Glutamatergic neuron (in vitro differentiated cells): ENCODE results near the gene SCGB1A1. TPM values are rescaled to one million over a fixed set of nuclear protein-coding genes. Genes with fewer than 3 reads are reported as not detected.

ENCODE experiments used
- DNase-seq: peaks from one replicate; pipeline ENCODE4 v3.0.0; 2022
- H3K27ac Mint-ChIP-seq: one replicate; pipeline ENCODE4 v1.8.0; 2020; ENCODE audit warnings: mild to moderate bottlenecking, mixed read lengths, inconsistent platforms; ENCODE audit not compliant: unreplicated experiment
- H3K27me3 Mint-ChIP-seq: one replicate; pipeline ENCODE4 v1.8.0; 2020; ENCODE audit warnings: mild to moderate bottlenecking, moderate library complexity, mixed read lengths, inconsistent platforms; ENCODE audit not compliant: unreplicated experiment
- H3K36me3 Mint-ChIP-seq: one replicate; pipeline ENCODE4 v1.8.0; 2020; ENCODE audit warnings: mild to moderate bottlenecking, mixed read lengths, inconsistent platforms; ENCODE audit not compliant: unreplicated experiment
- H3K4me1 Mint-ChIP-seq: one replicate; pipeline ENCODE4 v1.8.0; 2020; ENCODE audit warnings: mild to moderate bottlenecking, low read depth, mixed read lengths, inconsistent platforms; ENCODE audit not compliant: unreplicated experiment
- H3K4me3 Mint-ChIP-seq: one replicate; pipeline ENCODE4 v1.8.0; 2020; ENCODE audit warnings: mild to moderate bottlenecking, mixed read lengths, inconsistent platforms; ENCODE audit not compliant: unreplicated experiment
- H3K9me3 Mint-ChIP-seq: one replicate; pipeline ENCODE4 v1.8.0; 2020; ENCODE audit warnings: mild to moderate bottlenecking, moderate library complexity, mixed read lengths, inconsistent platforms; ENCODE audit not compliant: unreplicated experiment
- total RNA-seq: library from RNA; stranded (reverse); fragmentation: NEBNext Ultra II Directional; extraction: Animal tissue kit (Norgen Biotek cat#: 25700); gene quantifications from one replicate; pipeline ENCODE4 v1.2.1, GENCODE V29; 2021; ENCODE audit not compliant: unreplicated experiment
- TF ChIP-seq, protein P1 (sequence below): fragments of 200-600 bp; sonication (generic); IDR thresholded peaks from one replicate; pipeline ENCODE4 v1.5.0; 2021; ENCODE audit not compliant: partially characterized antibody, unreplicated experiment

SCGB1A1 gene
- total RNA-seq, 1 donor from 2014 or later, result not detected

DNA sequence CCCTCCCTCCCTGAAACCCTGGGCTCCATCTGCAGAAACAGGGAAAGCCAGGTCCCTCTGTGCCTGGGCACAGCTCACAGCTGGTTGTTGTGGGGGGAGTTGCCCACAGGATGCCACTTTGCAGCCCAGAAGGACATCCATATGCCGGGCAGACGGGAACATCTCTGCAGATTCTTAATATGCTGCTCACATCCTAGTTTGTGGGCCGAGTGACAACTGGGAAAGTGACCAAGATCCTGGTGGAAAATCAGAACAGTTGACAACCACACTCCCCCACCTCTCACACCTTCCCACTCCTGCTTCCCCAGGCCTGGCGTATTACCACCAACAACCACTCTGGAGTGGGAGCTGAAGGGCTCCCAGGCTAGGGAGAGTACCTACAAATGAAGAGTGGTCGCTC is 7.3 kb upstream of the SCGB1A1 start:
- TF ChIP-seq, protein P1, sequence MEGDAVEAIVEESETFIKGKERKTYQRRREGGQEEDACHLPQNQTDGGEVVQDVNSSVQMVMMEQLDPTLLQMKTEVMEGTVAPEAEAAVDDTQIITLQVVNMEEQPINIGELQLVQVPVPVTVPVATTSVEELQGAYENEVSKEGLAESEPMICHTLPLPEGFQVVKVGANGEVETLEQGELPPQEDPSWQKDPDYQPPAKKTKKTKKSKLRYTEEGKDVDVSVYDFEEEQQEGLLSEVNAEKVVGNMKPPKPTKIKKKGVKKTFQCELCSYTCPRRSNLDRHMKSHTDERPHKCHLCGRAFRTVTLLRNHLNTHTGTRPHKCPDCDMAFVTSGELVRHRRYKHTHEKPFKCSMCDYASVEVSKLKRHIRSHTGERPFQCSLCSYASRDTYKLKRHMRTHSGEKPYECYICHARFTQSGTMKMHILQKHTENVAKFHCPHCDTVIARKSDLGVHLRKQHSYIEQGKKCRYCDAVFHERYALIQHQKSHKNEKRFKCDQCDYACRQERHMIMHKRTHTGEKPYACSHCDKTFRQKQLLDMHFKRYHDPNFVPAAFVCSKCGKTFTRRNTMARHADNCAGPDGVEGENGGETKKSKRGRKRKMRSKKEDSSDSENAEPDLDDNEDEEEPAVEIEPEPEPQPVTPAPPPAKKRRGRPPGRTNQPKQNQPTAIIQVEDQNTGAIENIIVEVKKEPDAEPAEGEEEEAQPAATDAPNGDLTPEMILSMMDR, result no peak
- no peaks in the 10 kb centered on the region for H3K27me3 Mint-ChIP-seq
- H3K27ac Mint-ChIP-seq, result no peak overlapping the region
- no peak overlapping the region for H3K4me3 Mint-ChIP-seq
- H3K36me3 Mint-ChIP-seq, result no peaks in the 10 kb centered on the region
- DNase-seq, result no peak
- H3K9me3 Mint-ChIP-seq, result peaks cover 2% of the 10 kb centered on the region
- H3K4me1 Mint-ChIP-seq, result no peaks in the 10 kb centered on the region

DNA sequence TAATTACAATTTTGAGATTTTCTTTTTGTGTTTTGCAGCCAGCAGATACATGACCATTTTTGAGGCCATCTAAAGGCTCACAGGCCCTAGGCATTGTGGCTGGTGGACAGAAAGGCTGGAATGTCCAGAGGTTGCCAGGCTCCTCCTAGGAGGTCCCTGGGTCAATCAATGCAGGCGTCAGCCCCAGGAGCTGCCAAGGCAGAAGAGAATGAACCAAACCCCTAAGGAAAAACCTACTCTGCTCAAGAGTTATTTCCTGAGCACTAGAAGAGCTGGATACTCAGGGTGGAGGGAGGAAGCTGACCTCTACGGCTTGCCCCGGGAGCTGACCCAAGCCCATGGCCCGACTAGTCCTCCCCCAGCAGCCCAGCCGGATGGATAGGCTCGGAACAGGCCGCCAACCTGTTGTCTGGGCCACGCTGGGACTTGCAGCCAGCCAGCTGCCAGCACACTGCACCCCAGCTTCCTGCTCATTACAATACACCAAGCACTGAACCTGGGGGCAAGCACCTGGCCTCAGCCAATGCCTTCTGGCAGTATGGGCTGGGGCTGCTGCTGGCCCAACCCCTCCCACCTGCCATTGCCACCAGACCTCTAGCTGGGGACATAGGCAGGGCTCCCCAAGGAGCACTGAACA is 5.7 kb upstream of the SCGB1A1 start:
- Mint-ChIP-seq H3K36me3 (peaks cover 8% of the 10 kb centered on the region), H3K4me1 (no peaks in the 10 kb centered on the region), H3K9me3 (peaks cover 2% of the 10 kb centered on the region), H3K27ac (no peak overlapping the region), H3K27me3 (no peaks in the 10 kb centered on the region), H3K4me3 (no peak overlapping the region)
- DNase-seq, result no peak
- TF ChIP-seq, protein P1, result no peak

DNA sequence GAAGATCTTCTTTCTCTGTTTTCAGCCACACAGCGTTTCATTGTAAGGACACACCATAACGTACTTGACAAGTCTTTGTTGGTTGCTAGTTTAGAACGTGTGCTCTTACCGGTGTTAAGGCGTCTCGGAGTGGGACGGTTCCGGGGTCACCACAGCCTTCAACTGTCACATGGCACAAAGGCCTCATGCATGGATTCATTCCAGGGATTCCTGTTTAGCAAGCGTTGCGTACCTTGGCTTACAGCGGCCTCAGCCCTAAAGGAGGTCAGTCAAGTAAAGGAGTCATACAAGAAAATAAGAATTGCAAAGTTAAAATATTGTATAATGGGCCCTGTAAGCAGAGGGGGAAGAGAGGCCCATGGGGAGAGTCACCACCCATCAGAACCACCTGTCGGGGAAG is 2.2 kb upstream of the SCGB1A1 start:
- no peak overlapping the region for H3K27ac Mint-ChIP-seq
- TF ChIP-seq, protein P1, result no peak
- peaks cover 2% of the 10 kb centered on the region for H3K27me3 Mint-ChIP-seq
- H3K9me3 Mint-ChIP-seq, result peaks cover 2% of the 10 kb centered on the region
- H3K4me1 Mint-ChIP-seq, result no peaks in the 10 kb centered on the region
- peaks cover 8% of the 10 kb centered on the region for H3K36me3 Mint-ChIP-seq
- H3K4me3 Mint-ChIP-seq, result no peak overlapping the region
- no peak for DNase-seq

DNA sequence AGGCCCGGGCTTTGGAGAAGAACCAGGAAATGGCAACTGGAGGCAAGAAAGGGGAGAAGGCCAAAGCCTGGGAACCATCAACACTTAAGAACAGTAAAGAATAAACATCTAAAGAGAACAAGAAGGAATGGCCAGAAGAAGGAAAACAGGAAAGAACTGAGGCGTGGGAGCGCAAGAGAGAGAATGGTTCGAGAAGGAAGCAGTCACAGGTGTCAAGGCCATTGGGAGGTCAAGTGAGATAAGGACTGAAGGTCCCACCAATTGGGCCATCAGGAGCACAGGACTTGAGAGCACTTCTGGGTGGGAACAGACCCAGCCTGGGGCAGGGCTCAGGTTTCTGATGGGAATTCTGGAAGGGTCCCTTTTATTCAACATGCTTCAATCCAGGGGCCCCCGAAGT is 697 bp upstream of the SCGB1A1 start:
- Mint-ChIP-seq H3K4me1 (no peaks in the 10 kb centered on the region), H3K36me3 (peaks cover 8% of the 10 kb centered on the region), H3K27ac (no peak overlapping the region), H3K4me3 (no peak overlapping the region), H3K27me3 (peaks cover 2% of the 10 kb centered on the region), H3K9me3 (peaks cover 2% of the 10 kb centered on the region)
- TF ChIP-seq, protein P1, result no peak
- no peak for DNase-seq

DNA sequence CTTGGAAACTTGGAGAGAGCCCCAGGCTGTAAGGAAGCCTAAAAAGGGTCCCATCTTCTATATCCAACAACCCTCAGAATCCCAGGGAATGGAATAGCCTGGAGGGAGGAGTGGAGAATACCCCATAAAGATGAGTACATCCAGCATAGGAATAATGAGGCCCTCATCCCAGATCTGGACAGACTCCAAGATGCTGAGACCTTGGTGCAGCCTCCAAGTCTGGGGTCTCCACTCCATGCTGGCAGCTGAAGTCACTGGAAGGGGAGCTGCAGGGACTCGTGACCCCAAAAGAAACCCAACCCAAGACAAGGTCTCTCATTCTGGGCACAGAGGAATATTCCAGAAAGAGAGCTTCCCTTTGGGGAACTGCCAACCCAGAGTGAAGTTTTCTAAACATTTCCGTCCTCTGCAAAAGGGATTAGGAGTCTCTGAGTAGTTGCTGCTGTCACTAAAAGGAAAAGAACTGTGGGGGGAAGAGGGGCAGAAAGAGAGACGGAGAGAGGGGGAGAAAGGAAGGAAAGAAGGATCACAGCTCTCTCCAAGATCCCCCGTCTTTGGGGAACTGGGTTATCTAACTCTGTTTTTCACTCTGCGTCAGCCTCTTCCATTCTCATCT is 589 bp downstream of the SCGB1A1 start:
- TF ChIP-seq, protein P1, result no peak
- Mint-ChIP-seq H3K27me3 (peaks cover 2% of the 10 kb centered on the region), H3K27ac (no peak overlapping the region), H3K4me1 (no peaks in the 10 kb centered on the region), H3K4me3 (no peak overlapping the region), H3K36me3 (peaks cover 8% of the 10 kb centered on the region), H3K9me3 (peaks cover 2% of the 10 kb centered on the region)
- no peak for DNase-seq
